Inflammatory macrophage treated with lipopolysaccharide for 4 hours (primary cell): ENCODE measurements around the gene FUT7.

ENCODE experiments used
- DNase-seq: peaks from one replicate; pipeline ENCODE4 v3.0.0-alpha.2; 2020

The FUT7 gene

GRCh38 chr9:136980669-136981478 is 51.0 kb downstream of the FUT7 start:
- no peak for DNase-seq
